ENCODE measurements around the gene WSCD1. TPM values are rescaled to one million over a fixed set of nuclear protein-coding genes. Genes with fewer than 3 reads are reported as not detected.

Gene WSCD1
- total RNA-seq, 4 donors from 2014 or later = 0.16 to 4.2 (median 3.0) TPM

GRCh38 chr17:6137716-6138502 lies 67.7 kb downstream of the WSCD1 start:
- TF ChIP-seq, protein P1, sequence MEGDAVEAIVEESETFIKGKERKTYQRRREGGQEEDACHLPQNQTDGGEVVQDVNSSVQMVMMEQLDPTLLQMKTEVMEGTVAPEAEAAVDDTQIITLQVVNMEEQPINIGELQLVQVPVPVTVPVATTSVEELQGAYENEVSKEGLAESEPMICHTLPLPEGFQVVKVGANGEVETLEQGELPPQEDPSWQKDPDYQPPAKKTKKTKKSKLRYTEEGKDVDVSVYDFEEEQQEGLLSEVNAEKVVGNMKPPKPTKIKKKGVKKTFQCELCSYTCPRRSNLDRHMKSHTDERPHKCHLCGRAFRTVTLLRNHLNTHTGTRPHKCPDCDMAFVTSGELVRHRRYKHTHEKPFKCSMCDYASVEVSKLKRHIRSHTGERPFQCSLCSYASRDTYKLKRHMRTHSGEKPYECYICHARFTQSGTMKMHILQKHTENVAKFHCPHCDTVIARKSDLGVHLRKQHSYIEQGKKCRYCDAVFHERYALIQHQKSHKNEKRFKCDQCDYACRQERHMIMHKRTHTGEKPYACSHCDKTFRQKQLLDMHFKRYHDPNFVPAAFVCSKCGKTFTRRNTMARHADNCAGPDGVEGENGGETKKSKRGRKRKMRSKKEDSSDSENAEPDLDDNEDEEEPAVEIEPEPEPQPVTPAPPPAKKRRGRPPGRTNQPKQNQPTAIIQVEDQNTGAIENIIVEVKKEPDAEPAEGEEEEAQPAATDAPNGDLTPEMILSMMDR (IDR thresholded peaks at IDR 0.05; ENCODE audit: low read depth) = no peak

DNA sequence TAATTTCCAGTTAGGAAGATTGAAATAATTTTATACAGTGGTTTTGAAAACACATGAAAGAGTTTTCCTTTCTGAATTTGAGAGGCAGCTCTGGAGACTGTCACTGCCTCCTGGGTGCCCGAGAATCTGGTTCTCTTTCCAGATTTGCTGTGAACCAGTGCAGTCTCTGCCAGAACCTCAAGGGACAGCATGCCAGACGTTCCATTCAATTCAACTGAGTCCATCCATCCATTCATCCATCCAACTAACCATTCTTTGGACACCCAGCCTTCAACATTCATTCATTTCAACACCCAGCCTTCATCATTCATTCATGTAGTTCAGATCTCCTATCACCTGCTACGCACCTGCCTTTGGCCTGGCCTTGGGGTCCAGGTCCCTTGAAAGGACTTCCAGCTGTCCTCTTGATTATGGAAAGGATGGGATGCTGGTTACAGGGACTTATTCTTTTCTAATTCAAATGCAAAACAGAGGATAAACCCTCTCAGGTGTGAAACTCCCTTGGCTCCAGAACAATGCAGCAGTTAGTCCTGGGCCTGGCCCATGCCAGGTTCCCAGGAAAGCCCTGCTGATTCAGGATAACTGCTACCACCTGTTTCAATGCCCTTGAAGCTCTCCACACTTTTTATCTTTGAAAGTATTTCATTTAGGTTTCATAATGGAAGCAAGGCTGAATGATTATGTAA lies 68.7 kb downstream of the WSCD1 start:
- TF ChIP-seq, protein P1 (IDR thresholded peaks at IDR 0.05; ENCODE audit: low read depth) = no peak

DNA sequence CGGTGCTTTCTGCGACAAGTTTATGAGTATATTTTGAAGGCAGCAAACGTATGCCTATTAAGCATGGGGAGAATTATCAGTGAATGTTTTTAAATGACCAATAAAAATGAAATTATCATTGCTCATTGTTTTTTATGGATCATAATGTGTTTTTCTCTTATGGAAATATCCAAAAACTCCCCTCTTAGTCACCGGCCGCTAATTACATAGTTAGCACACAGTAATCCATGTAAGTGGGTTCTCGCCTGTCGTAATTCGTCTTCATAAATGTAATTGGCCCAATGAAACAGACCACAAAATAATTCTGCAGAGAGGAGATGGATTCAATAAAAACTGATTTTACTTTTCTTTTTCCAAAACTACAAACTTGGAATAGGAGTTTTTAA lies 69.3 kb downstream of the WSCD1 start:
- TF ChIP-seq, protein P1 (IDR thresholded peaks at IDR 0.05; ENCODE audit: low read depth) = no peak

- TF ChIP-seq, protein P1 (IDR thresholded peaks at IDR 0.05; ENCODE audit: low read depth) = no peak
These were observed 70.0 kb downstream of the WSCD1 start for GRCh38 chr17:6140188-6140587.

GRCh38 chr17:6140728-6141330 lies 70.7 kb downstream of the WSCD1 start:
- TF ChIP-seq, protein P1 (IDR thresholded peaks at IDR 0.05; ENCODE audit: low read depth) = no peak

GRCh38 chr17:6142701-6143100 lies 72.5 kb downstream of the WSCD1 start:
- TF ChIP-seq, protein P1 (IDR thresholded peaks at IDR 0.05; ENCODE audit: low read depth) = no peak

GRCh38 chr17:6145946-6146345 lies 75.8 kb downstream of the WSCD1 start:
- TF ChIP-seq, protein P1 (IDR thresholded peaks at IDR 0.05; ENCODE audit: low read depth) = no peak

All from subcutaneous adipose tissue (tissue), 4 donors.